ENCODE results near the gene TICAM1. TPM values are rescaled to one million over a fixed set of nuclear protein-coding genes. Genes with fewer than 3 reads are reported as not detected.

The TICAM1 gene
- total and polyA plus RNA-seq, 7 experiments from 2014 or later, result 3.8 to 28.4 (median 14.3) TPM

- ChIA-PET POLR2A (interaction anchor here (2.1 kb wide), 1 partner anchor 12 kb away, joined by 5 read pairs; the partner anchor contains the start of gene FEM1A), CTCF (interaction anchor here (0.6 to 2.4 kb wide), 6 partner anchors 12 to 1389 kb away, joined by 3 to 8 read pairs (median 4); partner anchors contain the start of gene FEM1A)
- Mint-ChIP-seq H3K36me3 (no peaks in the 10 kb centered on the region), H3K4me1 (peaks cover 0 to 3% (median 0%) of the 10 kb centered on the region in 7 donors), H3K27ac (no peak overlapping the region), H3K9me3 (peaks cover 0 to 1% (median 0%) of the 10 kb centered on the region in 11 donors), H3K27me3 (no peaks in the 10 kb centered on the region), H3K4me3 (peak overlapping the region in 4 of 10 donors; percentile 36 to 49 (median 45))
- Histone ChIP-seq H3K4me3 (ENCODE audit: low read length) (no peak overlapping the region), H3K27me3 (ENCODE audit: control insufficient read depth in 2 of 2, insufficient read depth in 2 of 2, low read length in 2 of 2) (no peaks in the 10 kb centered on the region), H3K4me1 (ENCODE audit: control insufficient read depth in 2 of 2, insufficient read depth in 2 of 2, low read length in 2 of 2) (no peaks in the 10 kb centered on the region), H3K27ac (ENCODE audit: low read depth, low read length) (no peak overlapping the region), H3K36me3 (ENCODE audit: control insufficient read depth in 2 of 3, insufficient read depth in 3 of 3, low read length in 3 of 3) (peaks cover 0 to under 1% (median 0%) of the 10 kb centered on the region in 3 experiments), H3K9me3 (ENCODE audit: control insufficient read depth in 2 of 3, low read length in 3 of 3) (no peaks in the 10 kb centered on the region)
- ATAC-seq (peak; percentile 94), DNase-seq (peak; percentile 38 to 64 (median 54))
- intact Hi-C loops (cut with micrococcal nuclease), result loop anchor here (1.0 kb wide), 2 partner anchors 13 to 72 kb away; partner anchors contain the start of gene FEM1A (in 1 of the 2)
These were observed 27.5 kb downstream of the TICAM1 start for GRCh38 chr19:4803736-4804695.

GRCh38 chr19:4802711-4803110, 28.8 kb downstream of the TICAM1 start:
- POLR2A ChIA-PET, result interaction anchor here (1.3 to 2.1 kb wide), 2 partner anchors 10 to 11 kb away, joined by 3 to 5 read pairs; partner anchors contain the start of gene FEM1A

GRCh38 chr19:4801085-4801619, 30.4 kb downstream of the TICAM1 start:
- no peak for ATAC-seq
- ChIA-PET CTCF (interaction anchor here (0.7 to 2.4 kb wide), 3 partner anchors 9 to 995 kb away, joined by 3 to 8 read pairs (median 5); partner anchors contain the start of gene FEM1A), POLR2A (no interaction called here)
- no peak overlapping the region for H3K4me3 Mint-ChIP-seq
- H3K4me3 ChIP-seq (ENCODE audit: low read length), result no peak overlapping the region
- H3K4me1 Mint-ChIP-seq, result peaks cover 6 to 11% (median 9%) of the 10 kb centered on the region in 7 donors
- H3K36me3 ChIP-seq (ENCODE audit: control insufficient read depth in 2 of 3, insufficient read depth in 3 of 3, low read length in 3 of 3), result peaks cover 0 to 23% (median 7%) of the 10 kb centered on the region in 3 experiments
- no peak overlapping the region for H3K27ac Mint-ChIP-seq
- peaks cover 4 to 10% (median 5%) of the 10 kb centered on the region in 5 donors for H3K36me3 Mint-ChIP-seq
- H3K9me3 ChIP-seq (ENCODE audit: control insufficient read depth in 2 of 3, low read length in 3 of 3), result no peaks in the 10 kb centered on the region
- no peaks in the 10 kb centered on the region for H3K4me1 ChIP-seq (ENCODE audit: control insufficient read depth in 2 of 2, insufficient read depth in 2 of 2, low read length in 2 of 2)
- no peaks in the 10 kb centered on the region for H3K27me3 ChIP-seq (ENCODE audit: control insufficient read depth in 2 of 2, insufficient read depth in 2 of 2, low read length in 2 of 2)
- DNase-seq, result no peak
- H3K27me3 Mint-ChIP-seq, result no peaks in the 10 kb centered on the region
- intact Hi-C loops (cut with micrococcal nuclease), result no loop called here
- H3K9me3 Mint-ChIP-seq, result peaks cover 0 to 1% (median 0%) of the 10 kb centered on the region in 11 donors
- no peak overlapping the region for H3K27ac ChIP-seq (ENCODE audit: low read depth, low read length)

More at GRCh38 chr19:4802711-4803110, 28.8 kb downstream of the TICAM1 start:
- no peaks in the 10 kb centered on the region for H3K4me1 ChIP-seq (ENCODE audit: control insufficient read depth in 2 of 2, insufficient read depth in 2 of 2, low read length in 2 of 2)
- H3K27ac ChIP-seq (ENCODE audit: low read depth, low read length), result no peak overlapping the region
- peaks cover 0 to 8% (median 0%) of the 10 kb centered on the region in 3 experiments for H3K36me3 ChIP-seq (ENCODE audit: control insufficient read depth in 2 of 3, insufficient read depth in 3 of 3, low read length in 3 of 3)
- DNase-seq, result no peak
- CTCF ChIA-PET, result interaction anchor here (2.4 kb wide), 1 partner anchor 11 kb away, joined by 8 read pairs; the partner anchor contains the start of gene FEM1A
- intact Hi-C loops (cut with micrococcal nuclease), result no loop called here
- H3K4me3 ChIP-seq (ENCODE audit: low read length), result no peak overlapping the region
- Mint-ChIP-seq H3K27ac (no peak overlapping the region), H3K4me1 (peaks cover 0 to 5% (median 0%) of the 10 kb centered on the region in 7 donors), H3K9me3 (peaks cover 0 to 1% (median 0%) of the 10 kb centered on the region in 11 donors), H3K4me3 (no peak overlapping the region), H3K27me3 (no peaks in the 10 kb centered on the region), H3K36me3 (peaks cover 0 to 4% (median 0%) of the 10 kb centered on the region in 5 donors)
- ATAC-seq, result no peak
- no peaks in the 10 kb centered on the region for H3K9me3 ChIP-seq (ENCODE audit: control insufficient read depth in 2 of 3, low read length in 3 of 3)
- no peaks in the 10 kb centered on the region for H3K27me3 ChIP-seq (ENCODE audit: control insufficient read depth in 2 of 2, insufficient read depth in 2 of 2, low read length in 2 of 2)

GRCh38 chr19:4800591-4801081, 30.9 kb downstream of the TICAM1 start:
- peaks cover 0 to 28% (median 7%) of the 10 kb centered on the region in 3 experiments for H3K36me3 ChIP-seq (ENCODE audit: control insufficient read depth in 2 of 3, insufficient read depth in 3 of 3, low read length in 3 of 3)
- H3K4me1 ChIP-seq (ENCODE audit: control insufficient read depth in 2 of 2, insufficient read depth in 2 of 2, low read length in 2 of 2), result no peaks in the 10 kb centered on the region
- DNase-seq (no peak), ATAC-seq (no peak)
- H3K4me3 ChIP-seq (ENCODE audit: low read length), result no peak overlapping the region
- Mint-ChIP-seq H3K36me3 (peaks cover 4 to 10% (median 5%) of the 10 kb centered on the region in 5 donors), H3K9me3 (peaks cover 0 to 1% (median 0%) of the 10 kb centered on the region in 11 donors), H3K4me1 (peaks cover 6 to 14% (median 11%) of the 10 kb centered on the region in 7 donors), H3K27me3 (no peaks in the 10 kb centered on the region), H3K27ac (no peak overlapping the region), H3K4me3 (no peak overlapping the region)
- POLR2A ChIA-PET, result interaction anchor here (0.5 kb wide), 1 partner anchor 432 kb away, joined by 3 read pairs; no protein-coding TSS in a partner anchor
- H3K27ac ChIP-seq (ENCODE audit: low read depth, low read length), result no peak overlapping the region
- H3K9me3 ChIP-seq (ENCODE audit: control insufficient read depth in 2 of 3, low read length in 3 of 3), result no peaks in the 10 kb centered on the region
- CTCF ChIA-PET, result interaction anchor here (0.9 to 1.2 kb wide), 3 partner anchors 8 to 9 kb away, joined by 3 to 5 read pairs (median 3); partner anchors contain the start of gene FEM1A
- intact Hi-C loops (cut with micrococcal nuclease), result no loop called here
- H3K27me3 ChIP-seq (ENCODE audit: control insufficient read depth in 2 of 2, insufficient read depth in 2 of 2, low read length in 2 of 2), result no peaks in the 10 kb centered on the region

DNA sequence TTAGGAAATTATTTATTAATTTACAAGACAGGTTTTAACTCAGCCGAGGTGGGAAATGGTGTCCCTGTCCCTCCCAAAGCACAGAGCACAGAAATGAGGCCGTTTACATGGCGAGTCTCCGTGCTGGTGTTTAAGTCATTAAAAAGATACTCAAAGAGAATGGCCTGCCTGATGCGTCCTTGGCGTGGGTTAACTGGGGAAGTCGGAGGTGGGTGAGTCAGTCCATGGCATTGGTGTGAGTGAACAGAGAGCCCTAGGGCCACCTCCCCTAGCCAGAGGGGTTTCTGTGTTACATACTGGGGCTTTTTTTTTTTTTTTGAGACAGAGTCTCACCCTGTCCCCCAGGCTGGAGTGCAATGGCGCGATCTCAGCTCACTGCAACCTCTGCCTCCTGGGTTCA, 36.1 kb downstream of the TICAM1 start:
- peaks cover 12 to 51% (median 34%) of the 10 kb centered on the region in 7 donors for H3K4me1 Mint-ChIP-seq
- ChIA-PET POLR2A (no interaction called here), CTCF (no interaction called here)
- peaks cover 4 to 25% (median 6%) of the 10 kb centered on the region in 5 donors for H3K36me3 Mint-ChIP-seq
- ATAC-seq, result no peak
- no peaks in the 10 kb centered on the region for H3K9me3 Mint-ChIP-seq
- DNase-seq, result no peak
- H3K4me3 Mint-ChIP-seq, result peak overlapping the region in 3 of 10 donors; percentile 3 to 73 (median 56)
- no peaks in the 10 kb centered on the region for H3K27me3 Mint-ChIP-seq
- no peak overlapping the region for H3K27ac ChIP-seq (ENCODE audit: low read depth, low read length)
- no peaks in the 10 kb centered on the region for H3K9me3 ChIP-seq (ENCODE audit: control insufficient read depth in 2 of 3, low read length in 3 of 3)
- intact Hi-C loops (cut with micrococcal nuclease), result no loop called here
- no peak overlapping the region for H3K4me3 ChIP-seq (ENCODE audit: low read length)
- peaks cover 0 to 7% of the 10 kb centered on the region in 2 donors for H3K4me1 ChIP-seq (ENCODE audit: control insufficient read depth in 2 of 2, insufficient read depth in 2 of 2, low read length in 2 of 2)
- H3K36me3 ChIP-seq (ENCODE audit: control insufficient read depth in 2 of 3, insufficient read depth in 3 of 3, low read length in 3 of 3), result peaks cover 7 to 60% (median 7%) of the 10 kb centered on the region in 3 experiments
- H3K27me3 ChIP-seq (ENCODE audit: control insufficient read depth in 2 of 2, insufficient read depth in 2 of 2, low read length in 2 of 2), result no peaks in the 10 kb centered on the region
- H3K27ac Mint-ChIP-seq, result peak overlapping the region in 4 of 9 donors; percentile 51 to 81 (median 71)

- H3K4me3 Mint-ChIP-seq, result peak overlapping the region in 3 of 10 donors; percentile 3 to 87 (median 29)
- no peak overlapping the region for H3K27ac ChIP-seq (ENCODE audit: low read depth, low read length)
- CTCF ChIA-PET, result no interaction called here
These were observed 36.5 kb downstream of the TICAM1 start for GRCh38 chr19:4794971-4795370.

More at GRCh38 chr19:4794971-4795370, 36.5 kb downstream of the TICAM1 start:
- Mint-ChIP-seq H3K9me3 (no peaks in the 10 kb centered on the region), H3K36me3 (peaks cover 4 to 25% (median 6%) of the 10 kb centered on the region in 5 donors), H3K27me3 (no peaks in the 10 kb centered on the region), H3K4me1 (peaks cover 12 to 51% (median 34%) of the 10 kb centered on the region in 7 donors), H3K27ac (peak overlapping the region in 3 of 9 donors; percentile 51 to 73 (median 69))
- no peak for ATAC-seq
- Histone ChIP-seq H3K4me1 (ENCODE audit: control insufficient read depth in 2 of 2, insufficient read depth in 2 of 2, low read length in 2 of 2) (peaks cover 0 to 7% of the 10 kb centered on the region in 2 donors), H3K9me3 (ENCODE audit: control insufficient read depth in 2 of 3, low read length in 3 of 3) (no peaks in the 10 kb centered on the region), H3K36me3 (ENCODE audit: control insufficient read depth in 2 of 3, insufficient read depth in 3 of 3, low read length in 3 of 3) (peaks cover 7 to 60% (median 7%) of the 10 kb centered on the region in 3 experiments), H3K27me3 (ENCODE audit: control insufficient read depth in 2 of 2, insufficient read depth in 2 of 2, low read length in 2 of 2) (no peaks in the 10 kb centered on the region), H3K4me3 (ENCODE audit: low read length) (no peak overlapping the region)
- intact Hi-C loops (cut with micrococcal nuclease), result loop anchor here (5.0 kb wide), 6 partner anchors 117 to 1667 kb away; partner anchors contain the start of genes APBA3 (in 1 of the 2), CACTIN (in 1 of the 2), CRB3 (in 1 of the 2) and MRPL54 (in 1 of the 2)
- no peak for DNase-seq
- POLR2A ChIA-PET, result no interaction called here

Data from naive thymus-derived CD4-positive, alpha-beta T cell (primary cell).